Caco-2 (cell line): ENCODE measurements around the gene YDJC. TPM values are rescaled to one million over a fixed set of nuclear protein-coding genes. Genes with fewer than 3 reads are reported as not detected.

ENCODE experiments used
- BruUV-seq: library from RNA; stranded (reverse); fragments of 400-500 nt; replicated peaks from 2 replicates; lab custom pipeline; 2021; lab: Mats Ljungman, UMichigan
- CTCF ChIA-PET: fragments of 300-600 bp; sonication (Branson Sonifier 250); formaldehyde crosslinking; loops from one replicate; lab custom pipeline; 2022; ENCODE audit warnings: antibody characterized with exemption; lab: Charles Lee
- POLR2A ChIA-PET: fragments of 300-600 bp; sonication (Branson Sonifier 250); formaldehyde crosslinking; loops from one replicate; lab custom pipeline; 2022; ENCODE audit warnings: antibody characterized with exemption; lab: Charles Lee
- DNase-seq, 2 experiments: peaks; one replicate each; pipeline versions ENCODE4 v3.0.0 to v3.0.0-alpha.2; 2020 to 2022
- H3K27me3 ChIP-seq: replicated peaks from 2 replicates; pipeline ENCODE4 v1.6.0; 2011; ENCODE audit warnings: low read length; ENCODE audit not compliant: control insufficient read depth, insufficient read depth
- H3K36me3 ChIP-seq: 2 replicates; pipeline ENCODE4 v1.5.1; 2011; ENCODE audit warnings: low read length; ENCODE audit not compliant: control insufficient read depth, insufficient read depth
- H3K4me1 ChIP-seq: fragments of 250-450 bp; sonication (Bioruptor Pico); 2 replicates; pipeline ENCODE4 v1.5.1; 2020; ENCODE audit warnings: mild to moderate bottlenecking
- H3K4me3 ChIP-seq: 2 replicates; pipeline ENCODE4 v1.5.1; 2011; ENCODE audit warnings: low read depth, mild to moderate bottlenecking, control low read depth, low read length
- H3K9me3 ChIP-seq: fragments of 250-450 bp; sonication (Bioruptor Pico); 2 replicates; pipeline ENCODE4 v1.5.1; 2020; ENCODE audit warnings: mild to moderate bottlenecking, moderate library complexity
- H3K27ac Mint-ChIP-seq: one replicate; pipeline ENCODE4 v1.8.0; 2022; ENCODE audit warnings: mixed read lengths; ENCODE audit not compliant: unreplicated experiment
- H3K27me3 Mint-ChIP-seq: one replicate; pipeline ENCODE4 v1.8.0; 2022; ENCODE audit warnings: mixed read lengths; ENCODE audit not compliant: insufficient read depth, unreplicated experiment
- H3K36me3 Mint-ChIP-seq: one replicate; pipeline ENCODE4 v1.8.0; 2022; ENCODE audit warnings: mild to moderate bottlenecking, mixed read lengths; ENCODE audit not compliant: insufficient read depth, unreplicated experiment
- H3K4me1 Mint-ChIP-seq: one replicate; pipeline ENCODE4 v1.8.0; 2022; ENCODE audit warnings: low read depth, mixed read lengths; ENCODE audit not compliant: unreplicated experiment
- H3K4me3 Mint-ChIP-seq: one replicate; pipeline ENCODE4 v1.8.0; 2022; ENCODE audit warnings: mild to moderate bottlenecking, moderate library complexity, mixed read lengths; ENCODE audit not compliant: unreplicated experiment
- H3K9me3 Mint-ChIP-seq: one replicate; pipeline ENCODE4 v1.8.0; 2022; ENCODE audit warnings: mixed read lengths; ENCODE audit not compliant: unreplicated experiment
- intact Hi-C: fragments of 100-400 bp; cut with micrococcal nuclease; formaldehyde crosslinking; loops from one replicate; pipeline ENCODE4 v1.10.0; 2022; ENCODE audit not compliant: unreplicated experiment
- total RNA-seq: library from RNA; stranded (reverse); gene quantifications from 2 replicates; pipeline ENCODE4 v1.2.3, GENCODE V29; 2022
- TF ChIP-seq, protein P1 (sequence below), 2 experiments: fragments of 200-600 bp in 1 of 2; IDR thresholded peaks; 1 replicate in 1 of 2; 2 replicates in 1 of 2; pipeline versions ENCODE4 v1.5.1 to v1.8.0; 2011 to 2022; ENCODE audit warnings: antibody characterized with exemption in 1 of 2, control low read depth in 1 of 2, inconsistent platforms in 1 of 2, low read depth in 1 of 2, low read length in 1 of 2, mild to moderate bottlenecking in 1 of 2, moderate library complexity in 1 of 2; ENCODE audit not compliant: insufficient read depth in 1 of 2, severe bottlenecking in 1 of 2, unreplicated experiment in 1 of 2

YDJC gene
- total RNA-seq, 1 experiment from 2014 or later, result 60.0 TPM

DNA sequence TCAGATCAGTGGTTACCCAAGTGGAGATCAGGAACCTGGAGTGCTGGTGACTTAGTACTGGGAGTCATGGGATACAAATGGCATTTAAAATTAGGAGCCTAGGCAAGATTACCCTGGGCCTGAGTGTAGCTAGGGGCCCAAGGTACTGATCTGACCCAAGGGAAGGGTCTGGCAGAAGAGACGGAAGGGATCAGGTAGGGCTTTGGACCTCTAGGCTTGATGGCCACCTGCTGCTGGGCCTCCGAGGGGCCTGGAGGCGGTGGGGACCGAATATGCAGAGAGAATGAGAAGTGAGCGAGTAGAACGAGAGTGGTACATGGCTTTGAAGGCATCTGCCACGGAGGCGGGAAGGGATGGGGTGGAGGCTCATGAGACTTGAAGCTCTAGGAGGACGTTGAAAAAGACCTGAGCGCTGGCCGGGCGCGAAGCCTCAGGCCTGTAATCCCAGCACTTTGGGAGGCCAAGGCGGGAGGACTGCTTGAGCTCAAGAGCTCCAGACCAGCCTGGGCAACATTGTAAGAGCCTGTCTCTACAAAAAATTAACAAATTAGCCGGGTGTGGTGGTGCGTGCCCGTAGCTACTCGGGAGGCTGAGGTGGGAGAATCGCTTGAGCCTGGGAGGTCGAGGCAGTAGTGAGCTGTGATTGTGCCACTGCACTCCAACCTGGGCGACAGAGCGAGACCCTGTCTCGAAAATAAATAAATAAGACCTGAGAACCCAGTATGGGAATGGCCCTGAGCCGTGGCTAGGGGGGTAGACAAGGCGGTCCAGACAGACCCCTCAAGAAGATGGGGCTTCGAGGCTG is 35.4 kb upstream of the YDJC start:
- Mint-ChIP-seq H3K9me3 (no peaks in the 10 kb centered on the region), H3K27ac (peak overlapping the region; percentile 91), H3K4me1 (peaks cover 24% of the 10 kb centered on the region), H3K4me3 (peak overlapping the region; percentile 89), H3K36me3 (peaks cover 39% of the 10 kb centered on the region), H3K27me3 (no peaks in the 10 kb centered on the region)
- H3K36me3 ChIP-seq, result no peaks in the 10 kb centered on the region
- TF ChIP-seq, protein P1, sequence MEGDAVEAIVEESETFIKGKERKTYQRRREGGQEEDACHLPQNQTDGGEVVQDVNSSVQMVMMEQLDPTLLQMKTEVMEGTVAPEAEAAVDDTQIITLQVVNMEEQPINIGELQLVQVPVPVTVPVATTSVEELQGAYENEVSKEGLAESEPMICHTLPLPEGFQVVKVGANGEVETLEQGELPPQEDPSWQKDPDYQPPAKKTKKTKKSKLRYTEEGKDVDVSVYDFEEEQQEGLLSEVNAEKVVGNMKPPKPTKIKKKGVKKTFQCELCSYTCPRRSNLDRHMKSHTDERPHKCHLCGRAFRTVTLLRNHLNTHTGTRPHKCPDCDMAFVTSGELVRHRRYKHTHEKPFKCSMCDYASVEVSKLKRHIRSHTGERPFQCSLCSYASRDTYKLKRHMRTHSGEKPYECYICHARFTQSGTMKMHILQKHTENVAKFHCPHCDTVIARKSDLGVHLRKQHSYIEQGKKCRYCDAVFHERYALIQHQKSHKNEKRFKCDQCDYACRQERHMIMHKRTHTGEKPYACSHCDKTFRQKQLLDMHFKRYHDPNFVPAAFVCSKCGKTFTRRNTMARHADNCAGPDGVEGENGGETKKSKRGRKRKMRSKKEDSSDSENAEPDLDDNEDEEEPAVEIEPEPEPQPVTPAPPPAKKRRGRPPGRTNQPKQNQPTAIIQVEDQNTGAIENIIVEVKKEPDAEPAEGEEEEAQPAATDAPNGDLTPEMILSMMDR (IDR thresholded peaks at IDR 0.05; ENCODE audit: insufficient read depth in 1 of 2, low read depth in 1 of 2, low read length in 1 of 2, severe bottlenecking in 1 of 2, unreplicated experiment in 1 of 2), result no peak
- H3K4me1 ChIP-seq, result no peaks in the 10 kb centered on the region
- no TSS peak for BruUV-seq
- ChIA-PET POLR2A (interaction anchor here (1.2 to 1.6 kb wide), 2 partner anchors 13 to 36 kb away, joined by 3 to 4 read pairs; no protein-coding TSS in a partner anchor), CTCF (interaction anchor here (0.5 to 1.5 kb wide), 3 partner anchors 19 to 70 kb away, joined by 4 to 7 read pairs (median 7); partner anchors contain the start of gene SDF2L1)
- H3K9me3 ChIP-seq, result no peaks in the 10 kb centered on the region
- intact Hi-C loops, result no loop called here
- no peaks in the 10 kb centered on the region for H3K27me3 ChIP-seq
- DNase-seq, result no peak
- H3K4me3 ChIP-seq, result peak overlapping the region; percentile 68

DNA sequence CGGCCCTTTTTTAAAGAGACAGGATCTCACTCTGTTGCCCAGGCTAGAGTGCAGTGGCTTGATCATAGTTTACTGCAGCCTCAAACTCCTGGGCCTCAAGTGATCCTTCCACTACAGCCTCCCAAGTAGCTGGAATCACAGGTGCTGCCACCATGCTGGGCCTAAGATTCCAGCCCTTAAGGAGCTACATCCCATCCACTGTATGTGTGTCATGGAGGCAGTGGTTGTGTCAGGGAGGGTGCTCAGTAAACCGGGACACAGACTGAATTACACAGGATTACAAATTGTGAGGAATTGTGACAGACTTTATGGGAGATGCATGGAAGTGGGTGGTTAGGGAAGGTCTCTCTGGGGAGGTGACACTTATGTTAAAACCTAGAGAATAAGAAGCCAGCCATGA is 33.9 kb upstream of the YDJC start:
- Mint-ChIP-seq H3K4me3 (peak overlapping the region; percentile 40), H3K27me3 (no peaks in the 10 kb centered on the region), H3K27ac (no peak overlapping the region), H3K36me3 (peaks cover 27% of the 10 kb centered on the region), H3K4me1 (peaks cover 18% of the 10 kb centered on the region), H3K9me3 (no peaks in the 10 kb centered on the region)
- no peaks in the 10 kb centered on the region for H3K27me3 ChIP-seq
- H3K4me3 ChIP-seq, result no peak overlapping the region
- no peaks in the 10 kb centered on the region for H3K36me3 ChIP-seq
- no TSS peak for BruUV-seq
- intact Hi-C loops, result no loop called here
- CTCF ChIA-PET, result no interaction called here
- no peaks in the 10 kb centered on the region for H3K9me3 ChIP-seq
- no peaks in the 10 kb centered on the region for H3K4me1 ChIP-seq
- TF ChIP-seq, protein P1 (IDR thresholded peaks at IDR 0.05; ENCODE audit: insufficient read depth in 1 of 2, low read depth in 1 of 2, low read length in 1 of 2, severe bottlenecking in 1 of 2, unreplicated experiment in 1 of 2), result no peak
- POLR2A ChIA-PET, result no interaction called here
- DNase-seq, result no peak

DNA sequence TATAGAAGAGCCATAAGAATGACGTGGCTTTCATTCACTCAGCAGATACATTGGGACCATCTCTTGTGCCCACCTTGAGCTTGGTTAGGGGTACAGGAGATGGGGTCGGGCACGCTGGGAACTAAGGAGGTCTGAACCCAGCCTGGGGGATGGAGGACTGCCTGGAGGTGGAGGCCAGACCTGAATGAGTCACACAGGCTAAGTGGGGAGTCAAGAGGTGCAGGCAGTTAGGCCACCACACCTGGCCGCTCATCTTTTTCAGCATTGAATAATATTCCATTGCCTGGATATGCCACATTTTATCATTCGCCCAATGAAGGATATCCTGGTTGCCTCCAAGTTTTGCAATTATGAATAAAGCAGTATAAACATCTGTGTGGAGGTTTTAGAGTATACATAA is 32.2 kb upstream of the YDJC start:
- DNase-seq, result no peak
- intact Hi-C loops, result no loop called here
- BruUV-seq, result no TSS peak
- no peaks in the 10 kb centered on the region for H3K27me3 ChIP-seq
- Mint-ChIP-seq H3K36me3 (peaks cover 41% of the 10 kb centered on the region), H3K9me3 (no peaks in the 10 kb centered on the region), H3K27me3 (no peaks in the 10 kb centered on the region), H3K4me1 (peaks cover 11% of the 10 kb centered on the region), H3K27ac (no peak overlapping the region), H3K4me3 (no peak overlapping the region)
- TF ChIP-seq, protein P1 (IDR thresholded peaks at IDR 0.05; ENCODE audit: insufficient read depth in 1 of 2, low read depth in 1 of 2, low read length in 1 of 2, severe bottlenecking in 1 of 2, unreplicated experiment in 1 of 2), result no peak
- H3K9me3 ChIP-seq, result no peaks in the 10 kb centered on the region
- no peak overlapping the region for H3K4me3 ChIP-seq
- ChIA-PET POLR2A (interaction anchor here (0.7 kb wide), 1 partner anchor 26 kb away, joined by 4 read pairs; no protein-coding TSS in a partner anchor), CTCF (no interaction called here)
- H3K36me3 ChIP-seq, result no peaks in the 10 kb centered on the region
- peaks cover 8% of the 10 kb centered on the region; the same call in 1 of the 2 replicates for H3K4me1 ChIP-seq
